Activated naive CD4-positive, alpha-beta T cell treated with anti-CD3 and anti-CD28 coated beads, Interleukin-2, amount 10 ng/mL, durations not matched to agents 7 days and 5 days (primary cell): ENCODE measurements around the gene HMGCL.
"Not testable (repeated sequence)": the region's sequence is repeated elsewhere in the genome, so short reads cannot be mapped to it uniquely, and the experiment has no call there.

ENCODE experiments used
- CTCF ChIA-PET: fragments of 350-600 bp; sonication (Branson Sonifier 250); formaldehyde crosslinking; loops from one replicate; lab custom pipeline; 2021; ENCODE audit warnings: antibody characterized with exemption; lab: Charles Lee
- DNase-seq: peaks from one replicate; pipeline ENCODE4 v3.0.0-alpha.2; 2020
- H3K27ac Mint-ChIP-seq: one replicate; pipeline ENCODE4 v1.8.0; 2021; ENCODE audit warnings: mild to moderate bottlenecking, moderate library complexity, mixed read lengths
- H3K27me3 Mint-ChIP-seq: one replicate; pipeline ENCODE4 v1.8.0; 2021; ENCODE audit warnings: mild to moderate bottlenecking, mixed read lengths
- H3K36me3 Mint-ChIP-seq: one replicate; pipeline ENCODE4 v1.8.0; 2021; ENCODE audit warnings: mixed read lengths
- H3K4me1 Mint-ChIP-seq: one replicate; pipeline ENCODE4 v1.8.0; 2021; ENCODE audit warnings: mixed read lengths
- H3K4me3 Mint-ChIP-seq: one replicate; pipeline ENCODE4 v1.8.0; 2021; ENCODE audit warnings: mild to moderate bottlenecking, moderate library complexity, mixed read lengths
- H3K9me3 Mint-ChIP-seq: one replicate; pipeline ENCODE4 v1.8.0; 2021; ENCODE audit warnings: mixed read lengths

Gene HMGCL

DNA sequence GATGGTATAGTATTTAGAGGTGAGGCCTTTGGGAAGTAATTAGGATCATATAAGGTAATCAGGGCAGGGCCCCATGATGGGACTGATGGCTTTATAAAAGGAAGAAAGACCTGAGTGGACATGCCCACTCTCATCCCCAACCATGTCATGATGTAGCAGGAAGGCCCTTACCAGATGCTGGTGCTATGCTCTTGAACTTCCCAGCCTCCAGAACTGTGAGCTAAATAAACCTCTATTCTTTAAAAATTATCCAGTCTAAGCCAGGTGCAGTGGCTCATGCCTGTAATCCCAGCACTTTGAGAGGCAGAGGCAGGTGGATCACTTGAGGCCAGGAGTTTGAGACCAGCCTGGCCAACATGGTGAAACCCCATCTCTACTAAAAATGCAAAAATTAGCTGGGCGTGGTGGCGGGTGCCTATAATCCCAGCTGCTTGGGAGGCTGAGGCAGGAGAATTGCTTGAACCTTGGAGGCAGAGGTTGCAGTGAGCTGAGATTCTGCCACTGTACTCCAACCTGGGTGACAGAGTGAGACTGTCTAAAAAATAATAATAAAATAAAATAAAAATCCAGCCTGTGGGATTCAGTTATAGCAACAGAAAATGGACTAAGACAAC lies 22.4 kb upstream of the HMGCL start:
- CTCF ChIA-PET, H3K27me3 Mint-ChIP-seq, H3K4me1 Mint-ChIP-seq, H3K4me3 Mint-ChIP-seq, H3K9me3 Mint-ChIP-seq, DNase-seq, H3K27ac Mint-ChIP-seq: not testable (repeated sequence)
- H3K36me3 Mint-ChIP-seq: peaks cover 25% of the 10 kb centered on the region

DNA sequence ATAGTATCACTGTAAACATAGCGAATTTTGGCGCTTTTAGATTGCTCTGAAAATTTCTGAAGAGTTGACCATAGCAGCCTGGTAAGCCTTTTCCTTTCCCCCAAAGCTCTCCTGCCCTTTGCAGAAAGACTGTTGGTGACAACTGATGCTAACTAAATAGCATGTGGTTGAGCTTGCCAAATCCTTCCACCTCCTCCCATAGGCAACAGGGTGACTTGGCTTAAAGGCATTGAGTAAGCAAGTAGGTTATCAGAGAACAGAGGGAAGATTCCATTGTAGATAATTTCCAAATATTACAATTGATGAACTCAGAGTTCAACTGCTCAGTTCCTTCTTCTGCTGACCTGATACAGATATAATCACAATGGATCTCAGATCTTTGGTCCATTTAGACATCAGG lies 19.9 kb upstream of the HMGCL start:
- CTCF ChIA-PET: interaction anchor here (1.1 to 1.2 kb wide), 2 partner anchors 29 to 34 kb away, joined by 3 read pairs; no protein-coding TSS in a partner anchor
- H3K27me3 Mint-ChIP-seq: no peaks in the 10 kb centered on the region
- H3K4me1 Mint-ChIP-seq: no peaks in the 10 kb centered on the region
- no peak overlapping the region for H3K4me3 Mint-ChIP-seq
- H3K27ac Mint-ChIP-seq: no peak overlapping the region
- DNase-seq: no peak
- H3K9me3 Mint-ChIP-seq: no peaks in the 10 kb centered on the region
- H3K36me3 Mint-ChIP-seq: peaks cover 22% of the 10 kb centered on the region

DNA sequence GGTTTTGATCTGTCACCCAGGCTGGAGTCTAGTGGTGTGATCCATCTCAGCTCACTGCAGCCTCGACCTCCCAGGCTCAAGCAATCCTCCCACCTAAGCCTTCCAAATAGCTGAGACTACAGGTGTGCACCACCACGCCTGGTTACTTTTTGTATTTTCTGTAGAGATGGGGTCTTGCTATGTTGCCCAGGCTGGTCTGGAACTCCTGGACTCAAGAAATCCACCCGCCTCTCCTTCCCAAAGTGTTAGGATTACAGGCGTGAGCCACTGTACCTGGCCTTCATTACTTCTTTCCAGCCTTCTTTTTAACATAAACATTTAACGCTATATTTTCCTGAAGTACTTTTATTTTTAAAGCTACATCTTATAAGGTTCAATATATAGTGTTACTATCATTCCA lies 18.4 kb upstream of the HMGCL start:
- no peak for DNase-seq
- CTCF ChIA-PET: interaction anchor here (1.0 to 1.1 kb wide), 3 partner anchors 8 to 25 kb away, joined by 3 to 4 read pairs (median 4); partner anchors contain the start of gene FUCA1
- H3K27ac Mint-ChIP-seq: no peak overlapping the region
- H3K9me3 Mint-ChIP-seq: no peaks in the 10 kb centered on the region
- no peak overlapping the region for H3K4me3 Mint-ChIP-seq
- H3K4me1 Mint-ChIP-seq: peaks cover under 1% of the 10 kb centered on the region
- peaks cover under 1% of the 10 kb centered on the region for H3K27me3 Mint-ChIP-seq
- H3K36me3 Mint-ChIP-seq: peaks cover 22% of the 10 kb centered on the region

DNA sequence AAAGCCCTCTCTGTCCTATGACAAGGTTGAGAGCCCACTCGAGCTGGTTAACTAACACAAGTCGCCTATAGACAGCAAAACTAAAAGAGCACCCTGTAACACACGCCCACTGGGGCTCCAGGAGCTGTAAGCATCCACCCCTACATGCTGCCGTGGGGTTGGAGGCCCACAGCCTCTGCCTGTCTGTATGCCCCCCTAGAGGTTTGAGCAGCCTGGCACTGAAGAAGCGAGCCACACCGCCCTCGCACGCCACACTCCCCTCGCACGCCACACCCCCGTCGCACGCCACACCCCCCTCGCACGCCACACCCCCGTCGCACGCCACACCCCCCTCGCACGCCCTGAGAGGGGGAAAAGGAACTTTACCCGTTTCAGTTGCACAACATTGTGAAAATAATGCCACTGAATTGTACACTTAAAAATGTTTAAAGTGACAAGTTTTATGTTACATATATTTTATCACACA lies 13.2 kb upstream of the HMGCL start:
- peaks cover 12% of the 10 kb centered on the region for H3K4me1 Mint-ChIP-seq
- peaks cover 15% of the 10 kb centered on the region for H3K27me3 Mint-ChIP-seq
- H3K4me3 Mint-ChIP-seq: peak overlapping the region; percentile 60
- CTCF ChIA-PET: interaction anchor here (0.7 to 0.9 kb wide), 5 partner anchors 27 to 67 kb away, joined by 3 to 4 read pairs (median 3); no protein-coding TSS in a partner anchor
- H3K36me3 Mint-ChIP-seq: no peaks in the 10 kb centered on the region
- H3K27ac Mint-ChIP-seq: no peak overlapping the region
- DNase-seq: peak; percentile 83
- no peaks in the 10 kb centered on the region for H3K9me3 Mint-ChIP-seq

DNA sequence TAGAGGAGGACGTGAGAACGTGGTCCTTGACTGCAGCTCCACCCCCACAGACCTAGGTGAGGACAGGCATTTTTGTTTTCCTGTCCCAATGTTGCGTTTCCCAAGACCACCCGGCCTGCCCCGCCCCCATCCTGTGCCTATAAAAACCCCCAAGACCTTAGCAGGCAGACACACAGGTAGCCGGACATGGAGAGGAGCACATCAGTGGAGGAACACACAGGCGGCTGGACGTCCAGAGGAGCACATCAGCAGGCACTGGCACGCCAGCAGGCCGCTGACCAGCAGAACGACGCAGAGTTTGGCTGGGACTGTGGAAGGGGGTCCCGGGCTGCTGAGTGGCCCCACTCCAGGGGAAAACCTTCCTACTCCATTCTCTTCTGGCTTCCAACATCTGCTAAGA lies 12.7 kb upstream of the HMGCL start:
- Mint-ChIP-seq H3K4me3 (peak overlapping the region; percentile 60), H3K27ac (no peak overlapping the region)
- CTCF ChIA-PET: interaction anchor here (0.8 to 0.9 kb wide), 2 partner anchors 66 kb away, joined by 3 read pairs; no protein-coding TSS in a partner anchor

DNA sequence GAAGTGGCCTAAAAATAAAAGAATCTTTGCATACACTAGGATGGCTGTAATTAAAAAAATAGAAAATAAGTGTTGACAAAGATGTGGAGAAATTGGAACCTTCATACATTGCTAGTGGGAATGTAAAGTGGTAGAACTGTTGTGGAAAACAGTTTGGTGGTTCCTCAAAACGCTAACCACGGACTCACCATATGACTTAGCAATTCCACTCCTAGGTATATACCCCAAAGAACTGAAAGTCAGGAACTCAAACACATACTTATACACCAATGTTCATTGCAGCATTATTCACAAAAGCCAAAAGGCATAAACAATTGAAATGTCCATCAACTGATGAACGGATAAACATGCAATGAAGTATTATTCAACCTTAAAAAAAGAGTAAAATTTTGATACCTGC lies 10.8 kb upstream of the HMGCL start:
- CTCF ChIA-PET: no interaction called here
- no peak for DNase-seq
- Mint-ChIP-seq H3K27me3 (peaks cover 15% of the 10 kb centered on the region), H3K9me3 (no peaks in the 10 kb centered on the region), H3K36me3 (no peaks in the 10 kb centered on the region), H3K4me1 (peaks cover 12% of the 10 kb centered on the region), H3K4me3 (no peak overlapping the region), H3K27ac (no peak overlapping the region)

More for the DNA sequence above, 12.7 kb upstream of the HMGCL start:
- H3K4me1 Mint-ChIP-seq: peaks cover 12% of the 10 kb centered on the region
- H3K27me3 Mint-ChIP-seq: peaks cover 15% of the 10 kb centered on the region
- no peaks in the 10 kb centered on the region for H3K9me3 Mint-ChIP-seq
- no peaks in the 10 kb centered on the region for H3K36me3 Mint-ChIP-seq
- peak; percentile 27 for DNase-seq

DNA sequence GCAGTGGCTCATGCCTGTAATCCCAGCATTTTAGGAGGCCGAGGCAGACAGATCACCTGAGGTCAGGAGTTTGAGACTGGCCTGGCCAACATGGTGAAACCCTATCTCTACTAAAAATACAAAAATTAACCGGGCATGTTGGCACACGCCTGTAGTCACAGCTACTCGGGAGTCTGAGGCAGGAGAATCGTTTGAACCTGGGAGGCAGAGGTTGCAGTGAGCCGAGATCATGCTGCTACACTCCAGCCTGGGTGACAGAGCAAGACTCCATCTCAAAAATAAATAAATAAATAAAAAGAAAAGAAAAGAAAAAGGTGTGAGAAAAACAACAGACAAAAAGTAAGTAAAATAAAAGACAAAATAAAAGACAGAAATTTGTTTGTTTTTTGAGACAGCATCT lies 8.9 kb upstream of the HMGCL start:
- not testable (repeated sequence) for H3K4me3 Mint-ChIP-seq, H3K9me3 Mint-ChIP-seq, H3K27ac Mint-ChIP-seq, H3K36me3 Mint-ChIP-seq, DNase-seq
- H3K27me3 Mint-ChIP-seq: peaks cover 15% of the 10 kb centered on the region
- CTCF ChIA-PET: interaction anchor here (0.6 kb wide), 1 partner anchor 25 kb away, joined by 3 read pairs; no protein-coding TSS in a partner anchor
- H3K4me1 Mint-ChIP-seq: peaks cover 12% of the 10 kb centered on the region

DNA sequence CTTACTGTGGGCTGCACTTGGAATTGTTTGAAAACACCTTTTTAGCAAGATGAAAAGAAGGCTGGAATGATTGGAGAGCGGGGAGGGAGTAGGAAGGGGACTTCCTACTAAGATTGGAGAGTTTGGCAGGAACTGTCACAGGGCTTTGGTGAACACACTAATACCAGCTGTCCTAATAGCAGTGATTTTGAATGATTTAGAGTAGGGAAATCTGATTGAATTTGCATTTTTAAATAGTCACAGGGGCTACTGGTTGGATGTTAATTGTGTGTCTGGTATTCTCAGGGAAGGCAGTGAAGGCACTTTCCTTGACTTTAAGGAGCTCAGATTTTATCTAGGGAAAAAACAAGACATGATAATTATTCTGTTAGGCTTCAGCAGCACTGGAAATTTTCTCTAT lies 2.5 kb upstream of the HMGCL start:
- peaks cover 9% of the 10 kb centered on the region for H3K36me3 Mint-ChIP-seq
- peaks cover 25% of the 10 kb centered on the region for H3K4me1 Mint-ChIP-seq
- H3K27ac Mint-ChIP-seq: no peak overlapping the region
- no peak overlapping the region for H3K4me3 Mint-ChIP-seq
- DNase-seq: no peak
- no peaks in the 10 kb centered on the region for H3K9me3 Mint-ChIP-seq
- H3K27me3 Mint-ChIP-seq: peaks cover 4% of the 10 kb centered on the region
- CTCF ChIA-PET: no interaction called here

DNA sequence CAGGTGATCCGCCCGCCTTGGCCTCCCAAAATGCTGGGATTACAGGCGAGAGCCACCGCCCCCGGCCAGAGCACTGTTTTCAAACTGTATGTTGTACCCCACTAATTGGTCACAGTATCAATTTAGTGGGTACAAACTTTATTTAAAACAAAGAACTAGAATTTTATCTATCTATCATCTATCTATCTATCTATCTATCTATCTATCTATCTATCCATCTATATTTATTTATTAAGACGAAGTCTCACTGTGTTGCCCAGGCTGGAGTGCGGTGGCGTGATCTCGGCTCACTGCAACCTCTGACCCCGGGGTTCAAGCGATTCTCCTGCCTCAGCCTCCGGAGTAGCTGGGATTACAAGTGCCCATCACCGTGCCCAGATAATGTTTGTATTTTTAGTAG lies 1.4 kb upstream of the HMGCL start:
- CTCF ChIA-PET: interaction anchor here (4.5 kb wide), 1 partner anchor 16 kb away, joined by 26 read pairs; no protein-coding TSS in a partner anchor
- not testable (repeated sequence) for H3K36me3 Mint-ChIP-seq, H3K4me3 Mint-ChIP-seq, H3K27me3 Mint-ChIP-seq, H3K9me3 Mint-ChIP-seq, DNase-seq
- peaks cover 25% of the 10 kb centered on the region for H3K4me1 Mint-ChIP-seq
- peak overlapping the region; percentile 28 for H3K27ac Mint-ChIP-seq

DNA sequence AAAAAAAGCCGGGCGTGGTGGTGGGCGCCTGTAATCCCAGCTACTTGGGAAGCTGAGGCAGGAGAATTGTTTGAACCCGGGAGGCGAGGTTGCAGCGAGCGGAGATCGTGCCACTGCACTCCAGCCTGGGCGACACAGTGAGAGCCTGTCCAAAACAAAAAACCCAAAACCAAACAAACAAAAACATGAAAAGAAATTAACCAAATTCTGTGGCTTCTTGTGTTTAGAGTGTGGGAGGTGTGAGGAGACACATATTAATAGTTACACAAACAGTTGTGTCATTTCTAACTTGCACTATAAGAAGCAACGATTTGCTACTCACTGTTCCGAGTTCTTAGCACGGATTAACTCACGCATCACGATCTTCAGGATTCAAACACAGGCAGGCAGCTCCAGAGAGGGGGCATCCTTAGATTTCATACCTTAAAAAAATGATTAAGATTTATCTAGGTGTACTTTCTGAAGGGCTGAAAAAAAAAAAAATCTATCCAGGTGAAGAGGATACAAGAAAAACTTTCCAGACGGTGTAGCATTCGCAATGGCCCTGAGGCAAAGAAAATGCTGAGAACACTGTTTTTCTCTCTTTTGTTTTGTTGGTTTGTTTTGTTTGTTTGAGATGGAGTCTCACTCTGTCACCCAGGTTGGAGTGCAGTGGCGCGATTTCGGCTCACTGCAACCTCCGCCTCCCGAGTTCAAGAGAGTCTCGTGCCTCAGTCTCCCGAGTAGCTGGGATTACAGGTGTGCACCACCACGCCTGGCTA lies 713 bp upstream of the HMGCL start:
- H3K4me1 Mint-ChIP-seq: peaks cover 25% of the 10 kb centered on the region

DNA sequence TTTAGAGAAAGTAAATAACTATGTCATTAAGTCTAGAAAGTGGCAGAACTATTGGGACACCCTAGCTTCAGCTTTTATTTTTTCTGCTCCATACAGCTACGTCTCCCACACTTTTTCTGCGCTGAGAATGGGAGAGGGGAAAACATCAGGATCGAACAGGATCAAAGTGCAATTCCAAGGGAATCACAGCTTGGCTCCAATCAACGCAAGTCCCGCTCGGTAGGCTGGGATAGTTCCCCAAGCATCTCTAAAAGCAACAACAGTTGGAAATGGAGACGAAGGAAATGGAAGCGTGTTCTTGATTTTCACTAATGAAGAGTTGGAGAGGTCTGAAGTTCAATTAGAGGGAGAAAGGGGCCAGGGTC lies 536 bp downstream of the HMGCL start:
- peaks cover 4% of the 10 kb centered on the region for H3K27me3 Mint-ChIP-seq
- peaks cover 16% of the 10 kb centered on the region for H3K36me3 Mint-ChIP-seq
- H3K4me3 Mint-ChIP-seq: peak overlapping the region; percentile 95
- H3K9me3 Mint-ChIP-seq: no peaks in the 10 kb centered on the region
- H3K4me1 Mint-ChIP-seq: peaks cover 25% of the 10 kb centered on the region
- H3K27ac Mint-ChIP-seq: peak overlapping the region; percentile 91
- no peak for DNase-seq
- CTCF ChIA-PET: interaction anchor here (0.8 to 4.5 kb wide), 4 partner anchors 14 to 92 kb away, joined by 3 to 26 read pairs (median 3); no protein-coding TSS in a partner anchor

More for the DNA sequence above, 713 bp upstream of the HMGCL start:
- Mint-ChIP-seq H3K9me3 (no peaks in the 10 kb centered on the region), H3K27ac (peak overlapping the region; percentile 91), H3K4me3 (peak overlapping the region; percentile 95), H3K27me3 (peaks cover 4% of the 10 kb centered on the region), H3K36me3 (peaks cover 9% of the 10 kb centered on the region)
- DNase-seq: no peak
- CTCF ChIA-PET: interaction anchor here (4.5 kb wide), 1 partner anchor 15 kb away, joined by 26 read pairs; no protein-coding TSS in a partner anchor

DNA sequence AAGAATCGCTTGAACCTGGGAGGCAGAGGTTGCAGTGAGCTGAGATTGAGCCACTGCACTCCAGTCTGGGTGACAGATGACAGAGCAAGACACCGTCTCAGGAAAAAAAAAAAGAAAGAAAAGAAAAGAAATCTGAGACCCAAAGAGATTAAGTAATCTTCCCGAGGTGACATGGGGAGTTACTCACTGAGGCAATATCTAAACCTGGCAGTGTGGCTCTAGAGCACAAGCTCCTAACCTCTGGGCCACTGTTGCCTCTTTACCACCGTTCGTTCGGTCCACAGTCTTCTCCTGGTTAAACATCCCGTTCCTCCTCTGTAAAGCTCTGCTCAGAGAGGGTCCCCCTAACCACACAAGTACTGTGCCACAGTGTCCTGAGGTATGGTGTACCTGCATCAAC lies 1.5 kb downstream of the HMGCL start:
- Mint-ChIP-seq H3K27ac (no peak overlapping the region), H3K4me1 (peaks cover 25% of the 10 kb centered on the region), H3K36me3 (peaks cover 16% of the 10 kb centered on the region), H3K4me3 (peak overlapping the region; percentile 95), H3K27me3 (peaks cover 3% of the 10 kb centered on the region), H3K9me3 (no peaks in the 10 kb centered on the region)
- CTCF ChIA-PET: interaction anchor here (0.6 to 4.5 kb wide), 2 partner anchors 13 to 20 kb away, joined by 4 to 26 read pairs; no protein-coding TSS in a partner anchor
- DNase-seq: no peak

DNA sequence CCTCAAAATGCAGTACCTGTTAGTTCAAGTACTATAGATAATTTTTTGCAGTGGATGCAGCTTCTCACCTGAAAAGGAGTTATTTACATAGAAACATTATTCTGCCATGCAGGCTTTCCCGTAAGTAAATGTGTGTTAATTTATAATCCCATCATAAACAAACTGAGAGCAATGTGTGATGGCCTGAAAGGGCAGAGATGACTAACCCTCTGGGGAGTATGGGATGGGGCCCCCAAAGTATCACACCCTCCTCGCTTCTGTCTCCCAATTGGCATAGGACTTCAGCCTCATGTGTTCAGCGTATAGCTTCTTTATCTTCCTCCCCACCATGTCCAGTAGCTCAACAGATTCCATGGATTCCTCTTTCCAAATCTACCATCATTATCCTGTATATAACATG lies 7.6 kb downstream of the HMGCL start:
- H3K27ac Mint-ChIP-seq: no peak overlapping the region
- H3K9me3 Mint-ChIP-seq: no peaks in the 10 kb centered on the region
- DNase-seq: no peak
- H3K36me3 Mint-ChIP-seq: peaks cover 31% of the 10 kb centered on the region
- H3K4me1 Mint-ChIP-seq: no peaks in the 10 kb centered on the region
- CTCF ChIA-PET: interaction anchor here (1.7 to 3.4 kb wide), 3 partner anchors 7 to 51 kb away, joined by 4 to 16 read pairs (median 4); no protein-coding TSS in a partner anchor
- no peak overlapping the region for H3K4me3 Mint-ChIP-seq
- no peaks in the 10 kb centered on the region for H3K27me3 Mint-ChIP-seq

DNA sequence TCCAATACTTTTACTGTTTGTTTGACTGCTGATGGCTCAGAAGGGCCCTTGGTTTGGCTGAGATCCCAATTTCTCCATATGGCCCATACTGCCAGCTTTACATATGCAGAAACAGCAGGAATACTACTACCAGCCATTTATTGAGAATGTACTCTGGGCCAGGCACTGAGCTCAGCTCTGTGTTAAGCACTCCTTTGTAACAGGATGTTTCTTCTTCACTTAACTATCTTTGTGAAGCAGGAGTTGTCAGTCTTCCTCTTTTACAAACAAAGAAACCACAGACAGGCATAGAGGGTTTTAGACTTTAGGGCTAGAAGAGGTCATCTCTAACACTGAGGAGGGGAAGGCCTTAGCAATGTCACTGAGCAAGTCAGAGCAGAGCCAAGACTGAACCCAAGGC lies 8.3 kb downstream of the HMGCL start:
- Mint-ChIP-seq H3K27me3 (no peaks in the 10 kb centered on the region), H3K36me3 (peaks cover 34% of the 10 kb centered on the region), H3K9me3 (no peaks in the 10 kb centered on the region), H3K4me3 (no peak overlapping the region), H3K27ac (no peak overlapping the region), H3K4me1 (no peaks in the 10 kb centered on the region)
- no peak for DNase-seq
- CTCF ChIA-PET: interaction anchor here (1.8 kb wide), 1 partner anchor 10 kb away, joined by 4 read pairs; no protein-coding TSS in a partner anchor
